Glomerular visceral epithelial cell (primary cell): Measurements from ENCODE around the gene SRY.
"Not testable (repeated sequence)": the region's sequence is repeated elsewhere in the genome, so short reads cannot be mapped to it uniquely, and the experiment has no call there.

Experiments
- DNase-seq: peaks from one replicate; pipeline ENCODE4 v3.0.0-alpha.2; 2016; ENCODE audit errors: extremely low spot score

The SRY gene

GRCh38 chrY:2787600-2787999, at the start of gene SRY:
SRY (minus strand) TSS chrY:2787682; CDS start chrY:2787603, 79 bp downstream.
- no peak for DNase-seq

DNA sequence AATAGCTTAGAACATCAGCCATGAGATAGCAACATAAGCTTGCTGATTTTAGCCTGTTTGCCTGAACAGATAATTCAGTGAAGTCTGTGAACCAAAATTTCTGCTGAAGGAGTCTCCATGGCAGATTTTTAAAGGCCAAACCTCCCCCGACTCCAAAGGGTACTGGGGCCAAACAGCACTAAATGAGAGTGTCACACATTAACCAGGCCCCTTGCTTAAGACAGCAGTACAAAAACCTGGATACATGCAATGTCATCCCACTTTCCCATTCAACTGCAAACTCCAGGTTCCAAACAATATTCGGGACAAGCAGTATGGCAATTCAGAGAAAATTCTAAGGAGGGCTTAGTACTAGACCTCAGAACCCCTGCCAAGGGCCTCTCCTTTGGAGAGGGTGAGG, 49.6 kb upstream of the SRY start:
- no peak for DNase-seq

DNA sequence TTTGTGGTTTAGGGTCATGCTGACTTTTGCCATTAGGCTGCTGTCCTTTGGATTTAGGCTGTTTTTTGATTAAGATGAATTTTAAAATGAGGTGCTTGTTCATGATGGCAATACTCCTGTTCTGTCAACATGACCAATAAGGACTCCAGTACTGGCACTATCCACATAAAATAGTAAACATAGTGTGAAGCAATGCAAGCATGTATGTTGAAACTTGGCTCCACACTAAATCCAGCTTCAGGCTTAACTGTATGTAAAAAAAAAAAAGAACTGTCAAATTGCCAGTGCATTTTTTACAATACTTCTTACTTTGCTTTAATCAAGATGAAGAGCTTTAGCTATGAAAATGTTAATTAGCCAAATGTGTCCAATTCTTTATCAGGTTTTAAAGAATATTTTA, 47.7 kb upstream of the SRY start:
- DNase-seq = no peak

GRCh38 chrY:2828497-2828896, 41.0 kb upstream of the SRY start:
- DNase-seq = no peak

DNA sequence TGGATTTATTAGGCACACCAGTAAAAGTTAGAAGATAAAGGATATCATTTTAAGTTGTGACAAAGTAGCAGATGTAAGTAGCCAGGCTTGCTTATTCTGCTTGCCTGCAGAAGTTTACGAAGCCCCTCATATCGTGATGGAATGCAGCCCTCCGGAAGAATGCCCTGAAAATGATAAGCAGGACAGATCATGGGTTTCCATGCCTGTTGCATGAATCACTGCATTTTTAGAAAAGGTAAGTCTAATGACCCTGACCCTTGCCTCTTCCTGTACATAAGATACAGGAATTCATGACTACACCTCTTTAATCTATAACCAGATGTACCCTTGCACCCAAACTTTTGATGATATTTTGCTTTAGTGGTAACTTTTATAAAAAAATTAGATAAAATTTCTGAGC, 37.0 kb upstream of the SRY start:
- DNase-seq = no peak

- DNase-seq = not testable (repeated sequence)
Measured at GRCh38 chrY:2817146-2817896, 29.8 kb upstream of the SRY start.

GRCh38 chrY:2800246-2800645, 12.8 kb upstream of the SRY start:
- peak; percentile 7 for DNase-seq

DNA sequence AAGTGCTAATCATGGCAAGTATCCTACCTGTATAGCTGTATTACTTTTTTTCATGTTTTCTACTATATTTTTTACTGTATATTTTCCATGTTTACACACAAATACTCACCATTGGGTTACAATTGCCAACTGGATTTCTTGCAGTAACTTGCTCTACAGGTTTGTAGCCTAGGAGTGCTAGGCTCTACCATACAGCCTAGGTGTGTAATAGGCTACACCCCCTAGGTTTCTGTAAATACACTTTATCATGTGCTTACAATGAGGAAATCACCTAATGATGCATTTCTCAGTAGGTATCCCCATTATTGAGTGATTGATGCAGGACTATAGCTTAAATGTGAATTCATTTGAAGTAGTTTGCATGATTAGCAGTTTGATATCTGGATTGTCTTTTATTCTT, 10.5 kb upstream of the SRY start:
- no peak for DNase-seq

- no peak for DNase-seq
Measured at GRCh38 chrY:2796977-2797523, 9.6 kb upstream of the SRY start.

DNA sequence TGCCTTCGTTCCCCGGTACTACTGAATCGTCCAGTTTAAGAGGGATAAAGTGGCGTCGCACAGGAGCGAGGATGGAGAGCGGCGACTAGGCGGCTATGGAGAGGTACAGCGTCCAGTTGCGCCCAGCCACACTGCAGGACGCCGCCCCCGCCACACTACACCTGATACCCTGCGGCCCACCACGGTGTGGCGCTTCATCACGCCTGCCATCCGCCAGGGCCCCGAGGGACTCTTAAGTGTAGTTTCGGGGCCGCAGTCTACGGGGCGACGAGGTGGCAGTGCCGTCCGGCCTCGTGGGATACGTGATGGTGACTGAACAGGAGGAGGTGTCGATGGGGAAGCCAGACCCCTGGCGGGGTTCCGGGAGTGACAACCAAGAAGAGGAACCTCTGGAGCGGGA, 2.3 kb upstream of the SRY start:
- no peak for DNase-seq

- DNase-seq = no peak
Measured at GRCh38 chrY:2786876-2787512, 488 bp downstream of the SRY start.
